Sigmoid colon (tissue), 7 donors: ENCODE data around the gene VAV3. TPM values are rescaled to one million over a fixed set of nuclear protein-coding genes. Genes with fewer than 3 reads are reported as not detected.

Experiments used
- DNase-seq: peaks from one replicate; pipeline ENCODE4 v3.0.0-alpha.2; 2019
- H3K27ac ChIP-seq, 4 donors: fragments of 200-600 bp; sonication (generic); one replicate each; pipeline ENCODE4 v1.5.1; 2016 to 2019; ENCODE audit warnings: mild to moderate bottlenecking in 1 of 4
- H3K27me3 ChIP-seq, 3 donors: fragments of 200-600 bp; sonication (generic); one replicate each; pipeline ENCODE4 v1.5.1; 2019; ENCODE audit warnings: mild to moderate bottlenecking in 1 of 3
- H3K36me3 ChIP-seq, 4 donors: fragments of 200-600 bp; sonication (generic); one replicate each; pipeline ENCODE4 v1.5.1; 2016 to 2019
- H3K4me1 ChIP-seq, 4 donors: fragments of 200-600 bp; sonication (generic); one replicate each; pipeline ENCODE4 v1.5.1; 2017 to 2019
- H3K4me3 ChIP-seq, 4 donors: fragments of 200-600 bp; sonication (generic); one replicate each; pipeline ENCODE4 v1.5.1; 2017 to 2019; ENCODE audit warnings: mild to moderate bottlenecking in 2 of 4, moderate library complexity in 1 of 4
- H3K9me3 ChIP-seq, 4 donors: fragments of 200-600 bp in 3 of 4; sonication (generic) in 3 of 4; one replicate each; pipeline versions ENCODE4 v1.5.1 to v1.6.1; 2013 to 2019
- CTCF ChIP-seq, 4 experiments: fragments of 450-650 bp in 3 of 4; fragments of 200-600 bp in 1 of 4; IDR thresholded peaks; one replicate each; pipeline ENCODE4 v1.5.1; 2016 to 2019; ENCODE audit warnings: antibody characterized with exemption in 4 of 4, mild to moderate bottlenecking in 3 of 4, moderate library complexity in 2 of 4
- EP300 ChIP-seq, 4 donors: sonication (generic); formaldehyde crosslinking; IDR thresholded peaks; one replicate each; pipeline ENCODE4 v1.6.1; 2017; ENCODE audit warnings: antibody characterized with exemption in 4 of 4
- POLR2A ChIP-seq, 2 donors: fragments of 450-650 bp; IDR thresholded peaks; one replicate each; pipeline ENCODE4 v1.6.1; 2016; ENCODE audit warnings: antibody characterized with exemption in 2 of 2, mild to moderate bottlenecking in 2 of 2, moderate library complexity in 2 of 2
- POLR2AphosphoS5 ChIP-seq, 4 donors: sonication (generic); formaldehyde crosslinking; IDR thresholded peaks; one replicate each; pipeline ENCODE4 v1.6.1; 2017; ENCODE audit warnings: antibody characterized with exemption in 4 of 4
- WGBS, 2 donors: extraction: QIAGEN DNeasy Blood & Tissue Kit; methylation state at CpG; one replicate each; pipeline ENCODE4 v1.1.7; 2013; 5-methylcytosine and 5-hydroxymethylcytosine counted together
- intact Hi-C: fragments of 100-400 bp; cut with DNase I; formaldehyde crosslinking; loops from one replicate; pipeline ENCODE4 v1.15.1; 2023
- polyA plus RNA-seq, 3 donors: library from polyadenylated mRNA; stranded (reverse); fragments of 200-250 nt; gene quantifications; one replicate each; pipeline ENCODE4 v1.2.3, GENCODE V29; 2013
- total RNA-seq, 4 donors: library from RNA; depleted of rRNA; stranded (reverse); fragments of >200 nt; gene quantifications; one replicate each; pipeline ENCODE4 v1.1.0, GENCODE V29; 2016
- donor health status: healthy with polysubstance abuse.
- donor health status: Bipolar disorder and iron deficiency.
- donor health status: healthy.

Gene VAV3
- total and polyA plus RNA-seq, 7 donors: 3.5 to 72.1 (median 17.3) TPM

DNA sequence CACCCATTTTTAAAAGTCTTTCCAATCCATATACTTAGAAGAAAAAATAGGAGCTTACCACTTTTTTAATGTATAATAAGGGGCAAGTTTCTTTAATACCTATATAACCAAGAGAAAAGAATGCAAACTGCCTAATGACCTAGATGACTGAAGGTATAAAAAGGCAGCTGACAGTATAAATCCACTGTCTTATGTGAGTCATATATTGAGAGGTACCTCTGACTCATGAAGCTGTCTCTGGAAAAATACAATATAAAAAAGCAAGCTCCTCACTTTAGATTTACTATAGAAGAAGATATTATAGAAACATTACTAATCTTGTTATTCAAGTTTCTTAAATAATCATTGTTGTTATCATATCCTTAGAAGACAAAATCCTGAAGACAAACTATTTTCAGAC, 144.2 kb downstream of the VAV3 start:
- DNase-seq: no peak
- TF ChIP-seq EP300 (IDR thresholded peaks at IDR 0.05) (no peak), CTCF (IDR thresholded peaks at IDR 0.05) (no peak), POLR2AphosphoS5 (IDR thresholded peaks at IDR 0.05) (no peak), POLR2A (IDR thresholded peaks at IDR 0.05) (no peak)

DNA sequence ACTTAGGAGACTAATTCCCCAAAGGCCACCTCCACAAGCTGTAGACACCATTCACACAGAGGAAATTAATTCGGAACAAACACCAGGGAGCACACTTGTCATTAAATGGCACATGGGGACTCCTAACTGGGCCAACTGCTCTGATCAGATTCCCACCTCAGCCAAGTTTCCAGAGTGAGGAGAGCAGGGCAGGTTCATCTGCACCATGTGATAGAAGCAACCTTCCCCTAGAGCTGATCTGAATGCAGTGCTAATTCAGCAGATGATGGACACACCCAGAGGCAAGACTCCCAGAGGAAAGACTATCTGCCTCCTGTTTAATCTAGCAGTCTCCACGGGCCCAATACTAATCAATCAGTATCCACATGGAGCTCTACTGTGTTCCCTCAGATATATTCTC, 147.0 kb downstream of the VAV3 start:
- no peak for DNase-seq
- intact Hi-C loops: no loop called here
- Histone ChIP-seq H3K27me3 (no peaks in the 10 kb centered on the region), H3K27ac (no peak overlapping the region), H3K4me1 (no peaks in the 10 kb centered on the region), H3K36me3 (no peaks in the 10 kb centered on the region), H3K4me3 (no peak overlapping the region), H3K9me3 (no peaks in the 10 kb centered on the region)
- TF ChIP-seq POLR2AphosphoS5 (IDR thresholded peaks at IDR 0.05): no peak
- no peak for TF ChIP-seq CTCF (IDR thresholded peaks at IDR 0.05)
- no peak for TF ChIP-seq POLR2A (IDR thresholded peaks at IDR 0.05)
- no peak for TF ChIP-seq EP300 (IDR thresholded peaks at IDR 0.05)
- WGBS, 2 donors: 54 to 76% methylated on average over 2 of the region's 2 CpGs

More for the DNA sequence above, 144.2 kb downstream of the VAV3 start:
- Histone ChIP-seq H3K9me3 (no peaks in the 10 kb centered on the region), H3K36me3 (no peaks in the 10 kb centered on the region), H3K27ac (no peak overlapping the region), H3K27me3 (no peaks in the 10 kb centered on the region), H3K4me3 (no peak overlapping the region), H3K4me1 (no peaks in the 10 kb centered on the region)
- intact Hi-C loops: no loop called here

DNA sequence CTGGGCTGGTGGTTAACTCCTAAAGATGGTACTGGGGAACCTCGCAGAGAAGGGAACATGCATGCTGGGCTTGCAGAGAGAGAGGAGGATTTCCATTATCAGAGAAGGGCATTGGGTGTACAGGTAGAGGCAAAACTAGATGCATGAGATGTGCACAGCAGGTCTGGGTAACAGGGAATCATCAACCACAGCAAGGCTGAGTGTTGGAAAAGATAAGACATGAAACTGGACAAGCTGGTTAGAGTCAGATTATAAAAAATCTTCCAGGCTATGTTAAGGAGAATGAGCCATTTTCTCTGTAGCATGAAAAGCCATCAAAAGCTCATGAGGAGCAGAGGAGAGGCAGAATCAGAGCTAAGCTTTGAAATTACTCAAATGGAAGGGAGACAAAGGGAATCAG, 147.8 kb downstream of the VAV3 start:
- H3K27me3 ChIP-seq: no peaks in the 10 kb centered on the region
- no peak for TF ChIP-seq EP300 (IDR thresholded peaks at IDR 0.05)
- TF ChIP-seq POLR2A (IDR thresholded peaks at IDR 0.05): no peak
- no peak for TF ChIP-seq CTCF (IDR thresholded peaks at IDR 0.05)
- no peak for TF ChIP-seq POLR2AphosphoS5 (IDR thresholded peaks at IDR 0.05)
- no peaks in the 10 kb centered on the region for H3K36me3 ChIP-seq
- H3K4me1 ChIP-seq: no peaks in the 10 kb centered on the region
- H3K4me3 ChIP-seq: no peak overlapping the region
- intact Hi-C loops: no loop called here
- H3K27ac ChIP-seq: no peak overlapping the region
- 85 to 92% methylated on average over 1 of the region's 1 CpG for WGBS, 2 donors
- H3K9me3 ChIP-seq: no peaks in the 10 kb centered on the region
- no peak for DNase-seq

DNA sequence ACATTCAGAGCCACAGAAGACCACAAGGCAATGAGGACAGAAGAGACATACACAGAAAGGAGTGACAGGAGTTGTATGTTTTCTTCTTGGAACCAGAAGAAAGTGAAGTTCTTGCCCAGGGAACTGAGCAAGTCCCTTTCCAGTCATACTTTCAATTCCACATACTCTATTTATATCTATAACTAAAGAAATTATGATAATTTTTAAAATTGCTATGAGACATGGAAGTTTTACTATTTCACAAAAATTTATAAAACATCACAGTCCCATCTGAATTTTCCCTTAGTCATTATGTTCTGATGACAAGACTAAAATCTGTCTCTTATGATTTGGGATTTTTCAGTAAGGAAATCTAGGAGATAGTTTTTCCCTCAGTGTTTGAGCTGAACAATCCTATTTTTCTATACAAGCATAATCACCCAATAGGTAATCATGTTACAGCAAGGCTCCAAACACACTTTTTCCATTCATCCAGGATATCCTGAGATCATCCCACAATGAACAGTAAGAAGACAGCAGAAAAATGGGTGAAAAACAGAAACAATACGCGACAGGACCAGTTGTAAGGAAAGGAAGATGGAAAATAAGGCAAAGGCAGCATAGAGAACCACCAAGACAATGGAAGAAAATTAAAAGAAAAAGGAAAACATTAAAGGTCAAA, 154.6 kb downstream of the VAV3 start:
- H3K9me3 ChIP-seq: no peaks in the 10 kb centered on the region
- H3K27me3 ChIP-seq: no peaks in the 10 kb centered on the region
- intact Hi-C loops: no loop called here
- H3K4me1 ChIP-seq: no peaks in the 10 kb centered on the region
- DNase-seq: no peak
- H3K4me3 ChIP-seq: no peak overlapping the region
- H3K36me3 ChIP-seq: no peaks in the 10 kb centered on the region
- WGBS, 2 donors: 93 to 95% methylated on average over 2 of the region's 2 CpGs
- TF ChIP-seq POLR2A (IDR thresholded peaks at IDR 0.05) (no peak), CTCF (IDR thresholded peaks at IDR 0.05) (no peak), POLR2AphosphoS5 (IDR thresholded peaks at IDR 0.05) (no peak), EP300 (IDR thresholded peaks at IDR 0.05) (no peak)
- H3K27ac ChIP-seq: no peak overlapping the region

DNA sequence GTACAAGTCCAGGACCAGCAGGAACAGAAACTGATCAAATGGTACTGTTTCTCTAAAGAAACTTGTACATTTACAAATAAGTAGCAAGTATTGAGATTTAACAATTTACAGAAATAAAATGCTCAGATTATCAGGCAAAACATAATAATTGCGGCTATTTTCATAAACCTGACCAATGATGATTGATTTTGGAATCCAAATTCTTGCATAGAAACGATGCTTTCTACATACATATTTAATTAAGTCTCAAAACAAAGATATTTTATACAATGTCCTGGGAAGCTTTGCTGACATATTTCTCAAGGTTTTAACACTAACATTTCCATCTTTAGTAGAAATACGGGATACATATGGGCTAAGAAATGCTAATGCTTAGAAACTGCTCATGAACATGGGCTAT, 157.1 kb downstream of the VAV3 start:
- no peaks in the 10 kb centered on the region for H3K4me1 ChIP-seq
- intact Hi-C loops: no loop called here
- 79 to 88% methylated on average over 3 of the region's 3 CpGs for WGBS, 2 donors

More for the DNA sequence above, 157.1 kb downstream of the VAV3 start:
- no peaks in the 10 kb centered on the region for H3K27me3 ChIP-seq
- no peak for DNase-seq
- no peaks in the 10 kb centered on the region for H3K9me3 ChIP-seq
- H3K27ac ChIP-seq: no peak overlapping the region
- TF ChIP-seq CTCF (IDR thresholded peaks at IDR 0.05) (no peak), EP300 (IDR thresholded peaks at IDR 0.05) (no peak), POLR2A (IDR thresholded peaks at IDR 0.05) (no peak), POLR2AphosphoS5 (IDR thresholded peaks at IDR 0.05) (no peak)
- no peaks in the 10 kb centered on the region for H3K36me3 ChIP-seq
- H3K4me3 ChIP-seq: no peak overlapping the region
